ENCODE data around the gene TFR2. TPM values are rescaled to one million over a fixed set of nuclear protein-coding genes. Genes with fewer than 3 reads are reported as not detected.

The TFR2 gene
- total and polyA plus RNA-seq, 2 experiments from 2014 or later: 3.7 to 4.2 TPM

GRCh38 chr7:100580466-100581283 is 60.7 kb downstream of the TFR2 start (continued):
- no peak for TF ChIP-seq ZNF462 (CRISPR knock-in tag; IDR thresholded peaks at IDR 0.05)
- TF ChIP-seq ZNF114 (CRISPR knock-in tag; IDR thresholded peaks at IDR 0.05): no peak
- no peak for TF ChIP-seq POLR2AphosphoS5 (IDR thresholded peaks at IDR 0.05; ENCODE audit: low read depth)
- TF ChIP-seq NANOG (IDR thresholded peaks at IDR 0.05; ENCODE audit: borderline replicate concordance): no peak

- ATAC-seq (no peak), DNase-seq (ENCODE audit: low spot score) (no peak)
- Histone ChIP-seq H3K4me2 (no peak overlapping the region), H2AFZ (no peak overlapping the region), H3K4me3 (no peak overlapping the region), H3K27me3 (ENCODE audit: insufficient read depth) (no peaks in the 10 kb centered on the region), H3K79me2 (replicated peaks; ENCODE audit: insufficient read depth) (peaks cover 9% of the 10 kb centered on the region; the same call in 1 of the 2 replicates), H3K4me1 (ENCODE audit: insufficient read depth) (peaks cover 3% of the 10 kb centered on the region; the same call in 1 of the 2 replicates), H3K36me3 (ENCODE audit: insufficient read depth) (peaks cover 9% of the 10 kb centered on the region; the same call in 1 of the 2 replicates), H4K20me1 (replicated peaks; ENCODE audit: insufficient read depth) (peaks cover 7% of the 10 kb centered on the region; the same call in 1 of the 2 replicates), H3F3A (replicated peaks; ENCODE audit: low read depth) (peaks cover 8% of the 10 kb centered on the region), H3K27ac (ENCODE audit: low read depth) (no peak overlapping the region), H3K9me2 (ENCODE audit: insufficient read depth) (no peaks in the 10 kb centered on the region)
- Mint-ChIP-seq H3K27ac (0 out of 2 replicates have a peak overlapping the region, but pooled peaks have one; percentile 5), H3K4me3 (no peak overlapping the region; the same call in 2 of the 3 replicates), H3K9me3 (no peaks in the 10 kb centered on the region), H3K27me3 (ENCODE audit: insufficient read depth, low read depth, poor library complexity) (peaks cover 11% of the 10 kb centered on the region), H3K4me1 (peaks cover 13% of the 10 kb centered on the region), H3K36me3 (ENCODE audit: low read depth) (peaks cover 12% of the 10 kb centered on the region)
- no peak for TF ChIP-seq ZNF114 (CRISPR knock-in tag; IDR thresholded peaks at IDR 0.05)
- TF ChIP-seq POLR2AphosphoS5 (IDR thresholded peaks at IDR 0.05; ENCODE audit: low read depth): no peak
- TF ChIP-seq EZH2 (IDR thresholded peaks at IDR 0.05; ENCODE audit: low read depth, unreplicated experiment): no peak
- TF ChIP-seq CTCF (conservative IDR thresholded peaks at IDR 0.05; ENCODE audit: low read depth in 2 of 2): no peak
Observed at GRCh38 chr7:100578246-100579183, 62.8 kb downstream of the TFR2 start.

Measured in GM23338 (cell line).